GM18517 (cell line): ENCODE data around the gene ZNF516.

Experiments
- ATAC-seq: cut with Tn5 transposase; IDR thresholded peaks from one replicate; pipeline ENCODE4 v1.9.1; 2021; ENCODE audit warnings: mild to moderate bottlenecking, moderate library complexity; ENCODE audit not compliant: unreplicated experiment

Gene ZNF516

GRCh38 chr18:76443519-76444445 lies 51.3 kb downstream of the ZNF516 start:
- no peak for ATAC-seq

DNA sequence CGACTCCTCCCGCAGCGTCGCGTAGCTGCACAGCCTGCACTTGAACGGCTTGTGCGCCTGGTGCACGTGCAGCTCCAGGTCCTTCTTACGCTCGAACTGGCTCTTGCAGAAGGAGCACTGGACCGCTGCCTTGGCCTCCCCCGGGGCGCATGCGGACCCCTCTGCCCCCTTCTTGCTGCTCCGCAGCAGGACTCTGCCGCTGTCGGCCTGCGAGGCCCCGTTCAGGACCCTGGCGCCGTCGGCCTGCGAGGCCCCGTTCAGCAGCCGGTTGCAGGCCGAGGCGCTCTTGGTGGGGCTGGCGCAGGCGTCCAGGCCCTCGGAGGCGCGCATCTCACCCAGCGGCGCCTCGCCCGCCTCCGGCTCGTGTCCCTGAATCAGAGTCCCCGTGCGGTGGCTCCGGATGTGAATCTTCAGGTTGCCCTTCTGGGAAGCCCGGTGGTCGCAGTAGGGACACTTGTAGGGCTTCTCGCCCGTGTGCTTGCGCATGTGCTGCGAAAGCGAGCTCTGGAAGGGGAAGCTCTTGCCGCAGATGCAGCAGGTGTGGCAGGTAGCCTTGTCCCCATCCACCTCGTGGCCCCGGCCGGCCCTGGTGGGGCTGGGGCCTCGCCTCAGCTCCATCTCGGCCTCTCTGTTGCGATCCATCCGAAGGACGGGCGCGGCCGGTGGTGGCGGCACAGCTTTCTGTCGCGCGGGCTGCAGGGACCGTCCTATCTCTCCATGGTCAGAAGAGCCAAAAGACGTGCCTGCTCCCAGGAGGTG lies 52.5 kb downstream of the ZNF516 start:
- ATAC-seq: no peak

DNA sequence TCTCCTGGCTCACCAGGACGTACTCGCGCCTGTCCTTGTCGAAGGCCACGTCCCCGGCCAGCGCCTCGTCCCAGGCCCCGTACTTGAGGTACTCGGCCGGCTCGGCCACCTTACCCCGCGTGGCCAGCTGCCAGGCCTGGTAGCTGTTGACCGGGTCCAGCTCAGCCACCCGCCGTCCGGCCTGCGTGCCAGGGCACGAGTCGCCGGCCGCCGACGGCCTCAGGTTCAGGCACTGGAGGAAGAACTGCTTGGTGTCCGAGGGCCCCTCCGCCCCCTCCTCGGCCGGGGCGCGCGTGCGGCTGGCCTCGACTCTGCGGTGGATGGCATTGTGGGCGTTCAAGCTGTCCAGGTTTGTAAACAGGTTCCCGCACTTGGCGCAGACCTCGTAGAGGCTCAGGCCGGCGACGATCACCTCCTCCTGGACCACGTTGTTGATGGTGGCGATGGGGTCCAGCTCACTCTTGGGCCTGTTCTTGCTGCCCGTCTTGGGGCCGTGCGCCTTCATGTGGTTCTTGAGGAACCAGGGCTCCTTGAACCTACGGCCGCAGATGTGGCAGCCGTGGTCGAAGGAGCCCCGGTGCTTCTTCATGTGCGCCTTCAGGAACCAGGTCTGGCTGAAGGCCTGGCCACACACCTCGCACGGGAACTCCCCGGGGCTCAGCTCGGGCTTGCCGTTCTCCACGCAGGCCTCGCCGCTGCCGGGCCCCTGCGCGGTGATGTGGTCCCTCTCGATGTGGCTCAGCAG lies 53.2 kb downstream of the ZNF516 start:
- ATAC-seq: no peak

DNA sequence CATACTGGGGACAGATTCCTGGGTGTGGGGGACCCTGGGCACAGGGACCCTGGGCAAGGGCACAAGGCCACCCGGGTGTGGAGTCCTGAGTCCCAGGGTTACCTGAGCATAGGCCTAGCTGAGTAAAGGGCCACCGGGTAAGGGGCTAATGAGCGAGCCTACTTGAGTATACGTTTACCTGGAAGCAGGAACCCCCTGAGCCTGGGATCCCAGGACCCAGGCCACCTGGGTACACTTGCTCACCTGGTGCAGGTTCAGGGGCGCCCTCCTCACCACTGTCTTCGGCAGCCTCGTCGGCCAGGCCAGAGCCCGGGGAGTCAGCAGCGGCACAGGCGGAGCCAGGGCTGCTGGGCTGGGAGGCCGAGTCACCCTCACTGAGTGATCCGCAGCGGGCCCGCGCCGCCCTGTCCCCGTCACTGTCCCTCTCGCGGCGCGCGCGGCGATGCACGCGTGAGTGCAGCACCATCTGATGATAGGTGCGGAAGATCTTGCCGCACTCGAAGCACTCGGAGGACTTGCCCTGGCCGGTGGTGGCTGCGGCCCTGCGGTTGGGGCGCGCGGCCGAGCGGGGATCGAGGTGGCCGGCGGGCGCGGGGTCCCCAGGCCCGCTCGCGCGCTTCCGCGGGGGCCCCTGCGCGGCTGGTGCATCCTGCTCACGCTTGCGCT lies 53.9 kb downstream of the ZNF516 start:
- no peak for ATAC-seq

DNA sequence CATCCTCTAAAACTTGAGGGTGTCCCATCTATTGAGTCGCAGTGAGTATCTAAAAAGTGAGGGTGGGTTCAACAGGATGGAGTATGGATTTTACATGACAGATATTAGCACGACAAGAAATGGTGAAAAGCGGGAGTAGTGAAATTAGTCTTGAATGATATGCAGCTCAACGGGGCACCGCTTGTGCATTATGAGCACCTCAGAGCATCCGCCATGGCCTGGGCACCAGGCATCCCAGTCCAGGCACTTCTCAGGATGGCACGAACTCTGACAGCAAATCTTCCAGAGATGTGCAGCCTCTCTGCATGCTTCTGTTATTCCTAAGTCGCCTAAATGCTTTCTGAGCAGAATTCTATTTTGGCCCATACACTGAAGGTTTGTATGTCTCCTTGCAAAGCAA lies 57.1 kb downstream of the ZNF516 start:
- ATAC-seq: no peak

DNA sequence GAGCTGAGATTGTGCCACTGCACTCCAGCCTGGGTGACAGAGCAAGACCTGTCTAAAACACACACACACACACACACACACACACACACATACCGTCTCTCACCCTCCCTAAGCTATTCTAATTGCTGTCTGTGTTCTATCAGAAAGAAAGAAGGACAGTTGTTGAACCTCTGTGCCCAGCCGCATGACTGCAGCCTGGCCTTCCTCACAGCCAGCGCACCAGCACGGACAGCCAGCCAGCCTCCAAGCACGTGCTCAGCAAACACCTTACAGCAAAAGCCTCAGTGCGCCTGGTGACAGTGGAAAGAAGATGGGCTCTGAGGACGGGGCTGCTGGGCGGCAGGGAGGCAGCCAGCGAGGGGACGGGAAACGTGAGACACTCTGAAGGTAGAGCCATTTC lies 58.0 kb downstream of the ZNF516 start:
- no peak for ATAC-seq

- ATAC-seq: no peak
These were observed 58.7 kb downstream of the ZNF516 start for GRCh38 chr18:76436342-76436741.

DNA sequence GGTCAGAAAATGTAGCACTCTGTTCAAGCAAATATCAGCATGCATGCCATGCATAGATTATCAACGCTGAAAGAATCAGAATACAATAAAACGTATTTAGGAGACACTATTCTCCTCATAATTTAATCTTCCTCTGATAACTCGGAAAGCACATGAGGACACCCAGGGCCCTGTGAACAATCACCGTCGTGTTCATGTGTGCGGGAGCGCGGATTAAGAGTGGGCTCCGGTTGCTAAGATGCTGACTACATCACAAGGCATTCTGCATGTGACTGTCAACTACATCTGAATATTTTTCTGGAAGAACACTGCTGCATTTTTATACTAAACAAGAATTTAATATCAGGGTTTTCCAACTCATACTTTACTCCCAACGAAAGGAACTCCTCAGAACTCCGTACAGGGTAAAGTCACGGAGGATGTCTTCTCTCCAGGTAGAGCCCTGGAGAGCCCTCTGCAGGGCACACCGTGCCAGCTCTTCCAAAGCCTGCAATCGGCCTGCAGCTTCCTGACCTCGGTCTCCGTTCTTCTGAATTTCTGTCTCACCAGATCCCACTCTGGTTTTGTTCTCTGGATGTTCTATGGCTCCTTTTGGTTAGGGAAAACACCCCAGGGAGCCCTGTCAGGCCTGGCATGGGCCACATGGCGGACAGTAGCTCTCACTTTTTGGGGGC lies 59.6 kb downstream of the ZNF516 start:
- no peak for ATAC-seq

GRCh38 chr18:76434452-76434851 lies 60.6 kb downstream of the ZNF516 start:
- no peak for ATAC-seq

DNA sequence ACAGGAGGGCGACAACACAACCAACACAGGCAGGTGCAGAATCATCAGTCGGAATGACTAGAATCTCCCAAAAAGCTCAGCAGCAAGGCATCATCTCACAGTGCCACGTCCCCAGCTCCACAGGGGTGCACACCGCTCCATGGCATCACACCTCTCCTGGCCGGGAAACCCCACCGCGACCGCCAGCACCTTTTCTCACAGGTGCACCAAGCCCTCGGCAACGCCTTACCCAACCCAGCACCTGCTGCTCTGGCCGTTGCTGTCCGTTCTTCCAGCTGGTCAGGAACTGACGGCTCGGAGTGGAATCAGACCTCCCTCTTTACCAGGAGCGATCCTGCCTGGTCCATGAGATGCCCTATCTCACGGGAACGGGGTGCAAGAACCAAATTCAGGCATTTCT lies 61.3 kb downstream of the ZNF516 start:
- no peak for ATAC-seq

- no peak for ATAC-seq
These were observed 61.9 kb downstream of the ZNF516 start for GRCh38 chr18:76432970-76433767.

- no peak for ATAC-seq
These were observed 62.7 kb downstream of the ZNF516 start for GRCh38 chr18:76432274-76432755.

- ATAC-seq: no peak
These were observed 63.4 kb downstream of the ZNF516 start for GRCh38 chr18:76431437-76432273.

DNA sequence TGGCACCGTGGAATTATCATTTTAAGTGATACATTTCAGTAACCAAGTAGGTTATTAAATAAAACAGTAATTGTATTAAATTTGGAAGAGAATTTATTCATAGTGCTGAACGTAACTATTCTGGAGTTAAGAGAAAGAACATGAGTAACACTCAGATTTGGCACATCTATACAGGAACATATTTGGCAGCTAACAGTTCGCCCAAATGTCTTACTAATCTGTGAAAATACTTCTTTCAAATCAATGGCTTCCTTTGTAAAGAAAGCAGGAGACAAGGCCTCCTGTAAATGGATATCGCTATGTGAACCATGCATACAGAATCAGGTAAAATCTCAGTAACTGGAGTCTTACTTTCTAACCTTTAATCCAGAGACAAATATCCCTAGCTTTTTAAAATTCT lies 64.4 kb downstream of the ZNF516 start:
- no peak for ATAC-seq

DNA sequence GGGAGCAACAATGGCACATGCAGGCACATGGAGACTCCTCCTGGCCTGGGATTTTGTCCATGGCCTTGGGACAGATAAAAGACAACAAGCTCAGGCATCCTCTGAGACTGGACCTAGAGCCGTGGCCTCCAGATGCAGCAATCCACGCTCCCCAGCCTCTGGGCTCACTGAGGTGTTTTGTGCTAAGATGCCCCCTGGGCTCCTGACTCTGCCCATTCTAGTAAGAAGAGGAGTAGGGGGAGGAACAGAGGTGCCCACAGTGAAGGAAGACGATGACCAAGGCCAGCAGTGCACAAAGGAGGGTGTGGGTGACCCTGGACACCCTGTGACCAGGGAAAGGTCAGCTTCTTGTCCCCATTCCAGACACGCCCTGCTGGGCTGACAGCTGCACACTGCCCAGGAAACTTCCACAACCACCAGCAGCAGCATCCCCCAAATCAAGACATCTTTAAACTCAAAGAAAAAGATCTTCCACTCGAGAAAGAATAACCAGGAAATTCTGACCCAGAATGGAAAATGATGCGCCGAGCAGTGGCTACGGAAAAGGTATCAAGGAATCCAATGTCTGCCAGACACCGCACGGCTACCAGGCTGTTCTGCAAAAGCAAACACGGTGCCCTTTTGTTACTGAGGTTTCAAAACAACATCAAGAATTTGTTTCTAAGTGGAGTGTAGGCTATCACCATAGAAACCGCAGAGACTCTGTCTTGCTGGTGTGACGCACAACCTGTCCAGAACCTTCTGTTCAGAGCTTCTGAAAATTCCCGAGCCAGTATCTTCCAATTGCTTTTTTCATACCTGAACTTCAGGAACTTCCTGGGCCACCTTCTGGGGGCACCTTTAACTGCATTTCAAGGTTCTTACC lies 65.5 kb downstream of the ZNF516 start:
- ATAC-seq: no peak

- ATAC-seq: no peak
These were observed 66.4 kb downstream of the ZNF516 start for GRCh38 chr18:76428396-76429261.
